Measurements from ENCODE around the gene FRAS1.
"Not testable (repeated sequence)": the region's sequence is repeated elsewhere in the genome, so short reads cannot be mapped to it uniquely, and the experiment has no call there.

The FRAS1 gene

GRCh38 chr4:78070731-78071282, 13.7 kb downstream of the FRAS1 start:
- Histone ChIP-seq H3K4me3 (no peak overlapping the region), H3K36me3 (no peaks in the 10 kb centered on the region), H3K27me3 (no peaks in the 10 kb centered on the region), H3K4me1 (no peaks in the 10 kb centered on the region), H3K9me3 (no peaks in the 10 kb centered on the region), H3K4me2 (no peak overlapping the region), H4K20me1 (no peaks in the 10 kb centered on the region), H3K9ac (no peak overlapping the region), H3K27ac (no peak overlapping the region)
- TF ChIP-seq Cebpa-rat (IDR thresholded peaks at IDR 0.05), result no peak

- Histone ChIP-seq H4K20me1 (no peaks in the 10 kb centered on the region), H3K9ac (no peak overlapping the region), H3K27me3 (no peaks in the 10 kb centered on the region), H3K36me3 (no peaks in the 10 kb centered on the region), H3K4me1 (no peaks in the 10 kb centered on the region), H3K4me3 (no peak overlapping the region), H3K27ac (no peak overlapping the region), H3K9me3 (no peaks in the 10 kb centered on the region), H3K4me2 (no peak overlapping the region)
- no peak for TF ChIP-seq Cebpa-rat (IDR thresholded peaks at IDR 0.05)
Measured at GRCh38 chr4:78074759-78075158, 17.6 kb downstream of the FRAS1 start.

GRCh38 chr4:78075986-78076385, 18.9 kb downstream of the FRAS1 start:
- no peak for TF ChIP-seq Cebpa-rat (IDR thresholded peaks at IDR 0.05)
- H3K4me3 ChIP-seq, result no peak overlapping the region
- H4K20me1 ChIP-seq, result no peaks in the 10 kb centered on the region
- H3K9me3 ChIP-seq, result no peaks in the 10 kb centered on the region
- H3K4me1 ChIP-seq, result no peaks in the 10 kb centered on the region
- no peak overlapping the region for H3K4me2 ChIP-seq
- no peak overlapping the region for H3K27ac ChIP-seq
- no peaks in the 10 kb centered on the region for H3K27me3 ChIP-seq
- H3K36me3 ChIP-seq, result no peaks in the 10 kb centered on the region
- no peak overlapping the region for H3K9ac ChIP-seq

- no peak overlapping the region for H3K27ac ChIP-seq
- no peak overlapping the region for H3K4me3 ChIP-seq
- no peak overlapping the region for H3K9ac ChIP-seq
- no peak overlapping the region for H3K4me2 ChIP-seq
- no peaks in the 10 kb centered on the region for H3K4me1 ChIP-seq
- no peak for TF ChIP-seq Cebpa-rat (IDR thresholded peaks at IDR 0.05)
- H3K36me3 ChIP-seq, result no peaks in the 10 kb centered on the region
- no peaks in the 10 kb centered on the region for H4K20me1 ChIP-seq
- H3K9me3 ChIP-seq, result no peaks in the 10 kb centered on the region
- no peaks in the 10 kb centered on the region for H3K27me3 ChIP-seq
Measured at GRCh38 chr4:78078101-78078500, 21.0 kb downstream of the FRAS1 start.

- Histone ChIP-seq H4K20me1 (no peaks in the 10 kb centered on the region), H3K4me1 (no peaks in the 10 kb centered on the region), H3K4me3 (no peak overlapping the region), H3K4me2 (no peak overlapping the region), H3K27ac (no peak overlapping the region), H3K27me3 (no peaks in the 10 kb centered on the region), H3K36me3 (no peaks in the 10 kb centered on the region), H3K9me3 (no peaks in the 10 kb centered on the region), H3K9ac (no peak overlapping the region)
- no peak for TF ChIP-seq Cebpa-rat (IDR thresholded peaks at IDR 0.05)
Measured at GRCh38 chr4:78079726-78080430, 22.8 kb downstream of the FRAS1 start.

GRCh38 chr4:78081541-78081940, 24.4 kb downstream of the FRAS1 start:
- no peak overlapping the region for H3K4me2 ChIP-seq
- no peaks in the 10 kb centered on the region for H3K4me1 ChIP-seq
- no peaks in the 10 kb centered on the region for H3K9me3 ChIP-seq
- TF ChIP-seq Cebpa-rat (IDR thresholded peaks at IDR 0.05), result no peak
- no peaks in the 10 kb centered on the region for H3K27me3 ChIP-seq
- no peak overlapping the region for H3K4me3 ChIP-seq
- no peak overlapping the region for H3K9ac ChIP-seq
- H3K36me3 ChIP-seq, result no peaks in the 10 kb centered on the region
- no peaks in the 10 kb centered on the region for H4K20me1 ChIP-seq
- H3K27ac ChIP-seq, result no peak overlapping the region

- H3K27ac ChIP-seq, result no peak overlapping the region
- H3K9ac ChIP-seq, result no peak overlapping the region
- no peaks in the 10 kb centered on the region for H3K36me3 ChIP-seq
- no peaks in the 10 kb centered on the region for H4K20me1 ChIP-seq
- TF ChIP-seq Cebpa-rat (IDR thresholded peaks at IDR 0.05), result no peak
- no peak overlapping the region for H3K4me2 ChIP-seq
- no peak overlapping the region for H3K4me3 ChIP-seq
- no peaks in the 10 kb centered on the region for H3K27me3 ChIP-seq
- H3K9me3 ChIP-seq, result no peaks in the 10 kb centered on the region
- no peaks in the 10 kb centered on the region for H3K4me1 ChIP-seq
Measured at GRCh38 chr4:78083035-78083434, 25.9 kb downstream of the FRAS1 start.

- Histone ChIP-seq H3K27me3 (no peaks in the 10 kb centered on the region), H3K36me3 (no peaks in the 10 kb centered on the region)
Measured at GRCh38 chr4:78091534-78091933, 34.4 kb downstream of the FRAS1 start.

GRCh38 chr4:78092350-78092749, 35.2 kb downstream of the FRAS1 start:
- not testable (repeated sequence) for H3K4me1 ChIP-seq, H4K20me1 ChIP-seq, H3K36me3 ChIP-seq, H3K27me3 ChIP-seq, H3K27ac ChIP-seq, H3K9ac ChIP-seq, H3K4me2 ChIP-seq, H3K4me3 ChIP-seq
- peaks cover 19% of the 10 kb centered on the region for H3K9me3 ChIP-seq

More at GRCh38 chr4:78091534-78091933, 34.4 kb downstream of the FRAS1 start:
- Histone ChIP-seq H3K4me3 (no peak overlapping the region), H3K27ac (no peak overlapping the region), H3K4me1 (no peaks in the 10 kb centered on the region), H4K20me1 (no peaks in the 10 kb centered on the region), H3K4me2 (no peak overlapping the region), H3K9me3 (peaks cover 10% of the 10 kb centered on the region), H3K9ac (no peak overlapping the region)
- no peak for TF ChIP-seq Cebpa-rat (IDR thresholded peaks at IDR 0.05)

GRCh38 chr4:78092850-78093249, 35.7 kb downstream of the FRAS1 start:
- Histone ChIP-seq H4K20me1 (no peaks in the 10 kb centered on the region), H3K4me3 (no peak overlapping the region), H3K36me3 (no peaks in the 10 kb centered on the region), H3K4me2 (no peak overlapping the region), H3K27ac (no peak overlapping the region), H3K9ac (no peak overlapping the region), H3K4me1 (no peaks in the 10 kb centered on the region), H3K27me3 (no peaks in the 10 kb centered on the region), H3K9me3 (peaks cover 22% of the 10 kb centered on the region)
- TF ChIP-seq Cebpa-rat (IDR thresholded peaks at IDR 0.05), result no peak

Data from BLaER1 (cell line).